ENCODE measurements around the gene PEAK3.

- TF ChIP-seq SIN3A (IDR thresholded peaks at IDR 0.05; ENCODE audit: low read depth, low read length), result no peak
- no peak for TF ChIP-seq USF2 (IDR thresholded peaks at IDR 0.05; ENCODE audit: borderline replicate concordance, low read depth, low read length)
- no peak for TF ChIP-seq BCL11A (IDR thresholded peaks at IDR 0.05; ENCODE audit: low read depth, low read length)
- no peak for TF ChIP-seq MTA3 (IDR thresholded peaks at IDR 0.05; ENCODE audit: borderline replicate concordance, low read length)
These were observed 45.9 kb upstream of the PEAK3 start for GRCh38 chr19:2327773-2328400.
